ENCODE data around the gene ELAVL4. TPM values are rescaled to one million over a fixed set of nuclear protein-coding genes. Genes with fewer than 3 reads are reported as not detected.

Gene ELAVL4
- total RNA-seq, 1 donor from 2014 or later = 0.45 TPM

- no peak for DNase-seq (ENCODE audit: low spot score)
Observed at GRCh38 chr1:50246869-50247268, 138.1 kb downstream of the ELAVL4 start.

GRCh38 chr1:50251702-50252101, 143.0 kb downstream of the ELAVL4 start:
- no peak for DNase-seq (ENCODE audit: low spot score)

DNA sequence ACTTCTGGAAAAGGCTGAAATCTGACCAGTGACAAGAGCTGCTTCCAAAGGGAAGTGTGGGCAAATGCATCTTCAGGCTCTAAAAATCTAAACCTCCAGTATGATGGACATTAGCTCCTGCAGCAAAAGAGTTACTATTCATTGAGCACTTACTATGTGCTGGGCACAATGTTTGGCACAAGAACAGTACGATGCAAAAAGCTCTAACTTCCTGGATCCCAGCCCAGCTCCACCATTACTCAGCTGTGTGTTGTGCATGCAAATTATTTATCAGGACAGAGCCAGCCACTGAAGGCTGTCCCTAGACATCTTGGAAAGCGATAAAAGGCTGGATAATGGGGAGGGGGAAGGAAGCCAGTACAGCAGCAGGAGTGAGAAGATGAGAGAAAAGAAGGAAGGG, 143.5 kb downstream of the ELAVL4 start:
- DNase-seq (ENCODE audit: low spot score) = no peak

Other genes starting within 250 kb of the ELAVL4 start
- gene AGBL4, start 85.0 kb upstream of the ELAVL4 start, total RNA-seq = 0.26 TPM

All from mesenteric fat pad (tissue), 1 donor.